ENCODE results near the gene PYDC2.

The PYDC2 gene

GRCh38 chr3:191461113-191461595 is at the start of gene PYDC2:
TSS of gene PYDC2 (plus strand) at chr3:191461163. CDS start at chr3:191461163, 0 bp downstream.
- DNase-seq (ENCODE audit: low read depth) = no peak

DNA sequence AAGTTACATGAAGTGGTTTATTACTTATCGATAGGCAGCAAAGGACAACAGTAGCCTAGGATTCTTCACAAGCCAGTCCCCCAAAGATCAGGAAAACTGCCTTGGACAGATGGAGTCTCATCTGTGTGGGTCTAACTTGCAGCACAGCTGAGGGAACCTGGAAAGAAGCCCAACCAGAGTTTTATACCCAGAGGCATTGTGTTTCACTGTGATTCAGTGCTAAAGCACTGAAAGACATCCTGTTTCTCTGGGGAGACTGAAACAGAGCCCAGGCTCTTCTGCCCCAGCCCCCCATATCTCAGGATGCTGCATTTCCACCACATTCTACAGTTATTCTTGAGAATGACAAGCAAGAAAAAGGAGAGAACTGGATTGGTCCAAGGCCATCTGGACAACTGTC is 48.2 kb upstream of the PYDC2 start:
- no peak for DNase-seq (ENCODE audit: low read depth)

DNA sequence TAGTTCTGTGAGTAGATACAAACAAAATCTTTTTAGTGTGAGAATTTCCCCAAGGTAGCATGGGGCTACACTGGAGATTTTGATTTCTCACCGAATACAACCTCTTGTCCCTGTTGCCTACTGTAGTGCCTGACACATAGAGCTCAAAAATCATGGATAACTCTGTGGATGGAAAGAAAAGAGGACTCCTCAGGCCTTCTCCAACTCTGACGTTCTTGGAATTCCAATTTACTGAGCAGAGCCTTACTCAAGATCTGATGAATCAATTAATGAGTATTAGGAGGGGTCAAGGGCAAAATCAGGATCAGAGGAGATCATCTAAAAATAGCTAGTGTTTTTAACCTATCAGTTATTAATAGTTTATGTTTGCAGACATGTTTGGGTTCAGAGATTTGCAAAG is 46.7 kb upstream of the PYDC2 start:
- no peak for DNase-seq (ENCODE audit: low read depth)

GRCh38 chr3:191414732-191415131 is 46.2 kb upstream of the PYDC2 start:
- DNase-seq (ENCODE audit: low read depth) = no peak

- no peak for DNase-seq (ENCODE audit: low read depth)
Observed at GRCh38 chr3:191415566-191415965, 45.4 kb upstream of the PYDC2 start.

DNA sequence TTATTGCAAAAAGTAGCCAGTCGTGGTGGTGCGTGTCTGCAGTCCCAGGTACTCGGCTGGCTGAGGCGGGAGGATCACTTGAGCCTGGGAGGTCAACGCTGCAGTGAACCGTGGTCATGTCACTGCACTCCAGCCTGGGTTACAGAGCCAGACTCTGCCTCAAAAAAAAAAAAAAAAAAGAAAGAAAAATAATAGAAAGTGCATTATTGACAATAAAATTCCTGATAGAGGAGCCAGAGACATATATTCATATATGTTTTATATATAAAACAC is 43.6 kb upstream of the PYDC2 start:
- DNase-seq (ENCODE audit: low read depth) = no peak

- DNase-seq (ENCODE audit: low read depth) = no peak
Observed at GRCh38 chr3:191420771-191421170, 40.2 kb upstream of the PYDC2 start.

- no peak for DNase-seq (ENCODE audit: low read depth)
Observed at GRCh38 chr3:191424881-191425280, 36.1 kb upstream of the PYDC2 start.

DNA sequence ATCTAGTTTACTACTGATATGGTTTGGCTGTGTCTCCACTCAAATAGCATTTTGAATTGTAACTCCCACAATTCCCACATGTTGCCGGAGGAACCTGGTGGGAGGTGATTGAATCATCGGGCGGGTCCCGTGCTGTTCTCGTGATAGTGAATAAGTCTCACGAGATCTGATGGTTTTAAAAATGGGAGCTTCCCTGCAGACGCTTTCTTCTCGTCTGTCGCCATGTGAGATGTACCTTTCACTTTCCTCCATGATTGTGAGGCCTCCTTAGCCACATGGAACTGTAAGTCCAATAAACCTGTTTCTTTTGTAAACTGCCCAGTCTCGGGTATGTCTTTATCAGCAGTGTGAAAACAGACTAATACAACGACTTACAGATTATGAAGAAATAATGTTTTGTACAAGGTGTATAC is 35.6 kb upstream of the PYDC2 start:
- no peak for DNase-seq (ENCODE audit: low read depth)

DNA sequence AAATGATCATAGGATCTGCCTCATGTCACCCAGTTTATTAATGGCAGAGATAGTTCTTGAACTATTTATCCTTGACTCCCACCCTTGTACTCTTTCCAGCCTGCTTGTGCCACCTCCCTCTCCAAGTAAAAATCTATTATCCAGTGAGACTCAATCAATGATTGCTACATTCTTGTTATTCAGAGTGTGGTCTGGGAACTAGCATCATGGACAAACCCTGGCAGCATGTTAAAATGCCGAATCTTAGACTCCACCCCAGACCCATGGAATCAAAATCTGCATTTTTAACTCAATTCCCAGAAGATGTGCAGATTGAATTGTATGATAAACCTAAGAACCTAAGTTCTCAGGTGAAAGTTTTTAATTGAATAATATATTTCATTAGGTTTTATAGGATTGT is 34.7 kb upstream of the PYDC2 start:
- no peak for DNase-seq (ENCODE audit: low read depth)

- no peak for DNase-seq (ENCODE audit: low read depth)
Observed at GRCh38 chr3:191428177-191428576, 32.8 kb upstream of the PYDC2 start.

DNA sequence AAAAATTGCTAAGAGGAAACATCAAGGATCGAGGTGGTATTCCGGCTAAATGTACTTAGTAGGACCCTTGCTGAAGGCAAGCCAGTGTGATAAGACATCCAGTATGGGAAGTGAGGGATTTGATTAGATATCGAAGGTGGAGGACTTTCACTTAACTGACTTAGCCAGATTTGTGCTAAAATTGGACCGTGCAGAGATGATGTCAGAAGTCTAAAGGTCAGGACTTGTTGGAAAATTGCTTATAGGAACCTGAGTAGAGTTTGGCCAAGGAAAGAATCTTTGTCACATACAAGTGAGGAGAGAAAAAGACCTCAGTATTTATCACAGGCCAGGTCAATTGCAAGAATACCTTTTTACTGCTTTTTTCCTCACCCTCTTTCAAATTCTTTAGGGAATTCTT is 30.9 kb upstream of the PYDC2 start:
- no peak for DNase-seq (ENCODE audit: low read depth)

GRCh38 chr3:191431160-191431822 is 29.7 kb upstream of the PYDC2 start:
- DNase-seq (ENCODE audit: low read depth) = no peak

DNA sequence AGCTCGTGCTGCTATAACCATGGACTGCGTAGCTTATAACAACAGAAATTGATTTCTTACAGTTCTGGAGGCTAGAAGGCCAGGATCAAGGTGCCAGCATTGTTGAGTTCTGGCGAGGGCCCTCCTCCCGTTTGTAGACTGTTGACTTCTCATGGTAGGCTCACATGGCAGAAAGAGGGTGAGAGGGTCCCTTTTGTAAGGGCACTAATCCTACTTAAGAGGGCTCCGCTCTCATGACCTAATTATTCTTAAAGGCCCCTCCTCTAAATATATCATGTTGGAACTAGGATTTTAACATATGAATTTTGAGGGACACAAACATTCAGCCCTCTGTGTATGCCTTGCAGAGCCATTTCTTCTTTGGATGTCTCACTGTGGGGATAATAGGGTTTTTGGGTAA is 28.8 kb upstream of the PYDC2 start:
- DNase-seq (ENCODE audit: low read depth) = no peak

DNA sequence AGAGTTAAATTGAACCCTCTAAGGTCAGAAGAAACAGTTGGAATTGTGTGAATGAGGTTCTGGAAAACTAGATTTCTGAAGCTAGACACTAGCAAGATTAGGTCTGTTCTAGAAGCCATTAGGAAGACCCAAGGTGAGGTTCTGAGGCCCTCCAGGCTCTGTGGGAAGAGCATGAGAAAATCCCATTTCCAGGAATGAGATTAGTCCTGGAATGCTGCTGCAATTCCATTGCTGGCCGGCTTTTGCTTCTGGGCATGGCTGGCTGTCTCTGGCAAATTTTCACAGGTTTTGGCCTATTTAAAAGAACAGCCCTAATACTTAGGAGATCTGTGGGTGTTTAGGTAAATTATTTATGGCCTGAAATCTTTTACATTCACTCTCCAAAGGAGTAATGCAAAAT is 26.9 kb upstream of the PYDC2 start:
- DNase-seq (ENCODE audit: low read depth) = no peak

- no peak for DNase-seq (ENCODE audit: low read depth)
Observed at GRCh38 chr3:191435981-191436380, 25.0 kb upstream of the PYDC2 start.

GRCh38 chr3:191438150-191438814 is 22.7 kb upstream of the PYDC2 start:
- DNase-seq (ENCODE audit: low read depth) = no peak

- no peak for DNase-seq (ENCODE audit: low read depth)
Observed at GRCh38 chr3:191440532-191440931, 20.4 kb upstream of the PYDC2 start.

DNA sequence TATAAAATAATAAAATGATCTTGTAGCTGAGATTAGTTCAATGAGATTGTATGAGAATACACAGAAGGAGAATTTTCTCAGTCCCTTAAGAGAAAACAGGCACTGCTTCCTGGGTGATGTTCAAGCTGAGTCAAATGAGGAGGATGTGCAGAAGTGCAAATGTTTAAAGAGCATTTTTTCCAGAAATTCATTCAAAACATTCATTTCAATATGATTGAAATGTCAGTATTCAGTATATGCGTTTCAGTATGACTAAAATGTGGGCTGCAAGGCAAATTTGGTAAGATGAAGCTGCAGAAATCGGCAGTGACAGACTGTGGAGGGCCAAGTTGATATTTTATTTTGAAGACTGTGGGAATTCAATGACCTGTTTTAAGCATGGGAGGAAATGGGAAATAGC is 19.3 kb upstream of the PYDC2 start:
- no peak for DNase-seq (ENCODE audit: low read depth)

DNA sequence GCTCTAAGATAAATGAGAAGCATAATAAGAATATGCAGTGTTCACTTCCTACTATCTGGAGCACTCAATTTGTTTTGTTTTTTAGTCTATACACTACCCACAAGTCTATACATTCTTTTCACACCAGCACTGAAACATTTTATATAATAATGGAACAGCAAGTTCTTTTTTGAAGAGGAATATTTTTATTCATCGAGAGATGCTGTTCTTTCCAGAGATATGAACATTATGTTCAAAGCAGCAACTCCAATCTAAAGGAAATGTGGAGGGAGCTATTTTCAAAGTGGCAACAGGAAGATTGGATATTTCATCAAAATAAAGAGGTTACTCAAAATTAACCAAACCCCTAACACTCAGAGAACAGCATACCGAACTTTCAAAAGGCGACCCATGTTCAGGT is 16.4 kb upstream of the PYDC2 start:
- no peak for DNase-seq (ENCODE audit: low read depth)

DNA sequence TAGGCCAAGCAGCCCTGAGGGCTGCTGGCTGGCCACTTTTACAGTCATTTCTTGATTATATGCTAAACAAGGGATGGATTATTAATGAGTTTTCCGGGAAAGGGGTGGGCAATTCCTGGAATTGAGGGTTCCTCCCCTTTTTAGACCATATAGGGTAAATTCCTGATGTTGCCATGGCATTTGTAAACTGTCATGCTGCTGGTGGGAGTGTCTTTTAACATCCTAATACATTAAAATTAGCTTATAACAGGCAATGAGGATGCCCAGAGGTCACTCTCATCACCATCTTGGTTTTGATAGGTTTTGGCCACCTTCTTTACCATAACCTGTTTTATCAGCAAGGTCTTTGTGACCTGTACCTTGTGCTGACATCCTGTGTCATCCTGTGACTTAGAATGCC is 11.7 kb upstream of the PYDC2 start:
- DNase-seq (ENCODE audit: low read depth) = no peak

DNA sequence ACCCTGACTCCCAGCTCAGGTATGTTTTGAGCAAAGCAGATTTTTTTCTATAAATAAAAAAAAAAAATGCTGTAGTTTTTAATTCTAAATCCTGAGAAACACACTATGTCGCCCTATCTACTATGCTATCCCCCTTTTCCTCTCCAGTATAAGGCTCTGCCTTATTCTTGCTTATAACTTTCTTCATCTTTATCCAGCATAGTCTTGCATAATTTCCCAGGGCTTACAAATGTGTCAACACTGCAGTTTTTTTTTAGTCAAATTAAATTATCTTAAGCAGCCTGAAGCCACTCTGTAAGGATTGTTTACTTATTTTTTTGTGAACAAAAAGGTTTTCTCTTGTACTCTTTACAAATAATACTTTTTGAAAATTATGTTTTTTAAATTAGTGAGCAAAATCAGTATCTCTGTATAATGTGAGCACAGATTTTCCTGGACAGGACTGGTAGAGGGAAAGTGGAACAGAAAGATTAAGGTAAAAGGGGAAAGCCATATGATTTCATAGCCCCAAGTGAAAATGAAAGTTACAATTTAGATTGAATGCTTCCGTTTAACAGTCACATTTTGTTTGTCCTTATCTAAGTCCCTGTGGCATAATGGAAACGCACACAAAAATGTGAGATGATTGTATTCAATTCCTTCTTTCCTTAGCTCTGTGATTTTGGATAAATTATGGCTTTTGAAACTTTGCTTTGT is 5.6 kb upstream of the PYDC2 start:
- DNase-seq (ENCODE audit: low read depth) = no peak

- no peak for DNase-seq (ENCODE audit: low read depth)
Observed at GRCh38 chr3:191460360-191460759, 603 bp upstream of the PYDC2 start.

- no peak for DNase-seq (ENCODE audit: low read depth)
Observed at GRCh38 chr3:191470080-191470479, 9.1 kb downstream of the PYDC2 start.
